Measurements from ENCODE around the gene CACNG1.

- TF ChIP-seq CTCF (conservative IDR thresholded peaks at IDR 0.05) (no peak), EZH2 (IDR thresholded peaks at IDR 0.05; ENCODE audit: low read depth) (no peak)
Observed at GRCh38 chr17:67067571-67068482, 23.5 kb downstream of the CACNG1 start.
